ENCODE results near the gene TBC1D32.
"Not testable (repeated sequence)": the region's sequence is repeated elsewhere in the genome, so short reads cannot be mapped to it uniquely, and the experiment has no call there.

TBC1D32 gene

GRCh38 chr6:121223930-121224329 is 110.3 kb downstream of the TBC1D32 start:
- no peak for DNase-seq (ENCODE audit: low read depth, low spot score)

- no peak for DNase-seq (ENCODE audit: low read depth, low spot score)
These were observed 111.1 kb downstream of the TBC1D32 start for GRCh38 chr6:121223212-121223611.

GRCh38 chr6:121222656-121223055 is 111.6 kb downstream of the TBC1D32 start:
- no peak for DNase-seq (ENCODE audit: low read depth, low spot score)

GRCh38 chr6:121216928-121217327 is 117.4 kb downstream of the TBC1D32 start:
- DNase-seq (ENCODE audit: low read depth, low spot score): no peak

GRCh38 chr6:121213341-121213740 is 120.9 kb downstream of the TBC1D32 start:
- DNase-seq (ENCODE audit: low read depth, low spot score): not testable (repeated sequence)

GRCh38 chr6:121210943-121211342 is 123.3 kb downstream of the TBC1D32 start:
- DNase-seq (ENCODE audit: low read depth, low spot score): no peak

GRCh38 chr6:121205569-121205968 is 128.7 kb downstream of the TBC1D32 start:
- DNase-seq (ENCODE audit: low read depth, low spot score): no peak

- DNase-seq (ENCODE audit: low read depth, low spot score): no peak
These were observed 133.2 kb downstream of the TBC1D32 start for GRCh38 chr6:121201105-121201504.

- DNase-seq (ENCODE audit: low read depth, low spot score): not testable (repeated sequence)
These were observed 138.2 kb downstream of the TBC1D32 start for GRCh38 chr6:121196042-121196441.

- DNase-seq (ENCODE audit: low read depth, low spot score): no peak
These were observed 144.2 kb downstream of the TBC1D32 start for GRCh38 chr6:121190122-121190521.

GRCh38 chr6:121188356-121188755 is 145.9 kb downstream of the TBC1D32 start:
- no peak for DNase-seq (ENCODE audit: low read depth, low spot score)

GRCh38 chr6:121187833-121188200 is 146.5 kb downstream of the TBC1D32 start:
- no peak for DNase-seq (ENCODE audit: low read depth, low spot score)

- no peak for DNase-seq (ENCODE audit: low read depth, low spot score)
These were observed 147.0 kb downstream of the TBC1D32 start for GRCh38 chr6:121187200-121187832.

- DNase-seq (ENCODE audit: low read depth, low spot score): no peak
These were observed 150.5 kb downstream of the TBC1D32 start for GRCh38 chr6:121183742-121184141.

- no peak for DNase-seq (ENCODE audit: low read depth, low spot score)
These were observed 158.5 kb downstream of the TBC1D32 start for GRCh38 chr6:121175827-121176226.

GRCh38 chr6:121172451-121172850 is 161.8 kb downstream of the TBC1D32 start:
- not testable (repeated sequence) for DNase-seq (ENCODE audit: low read depth, low spot score)

GRCh38 chr6:121171879-121172278 is 162.4 kb downstream of the TBC1D32 start:
- DNase-seq (ENCODE audit: low read depth, low spot score): no peak

GRCh38 chr6:121161886-121162285 is 172.4 kb downstream of the TBC1D32 start:
- DNase-seq (ENCODE audit: low read depth, low spot score): no peak

- no peak for DNase-seq (ENCODE audit: low read depth, low spot score)
These were observed 174.0 kb downstream of the TBC1D32 start for GRCh38 chr6:121160276-121160675.

- no peak for DNase-seq (ENCODE audit: low read depth, low spot score)
These were observed 175.4 kb downstream of the TBC1D32 start for GRCh38 chr6:121158891-121159290.

GRCh38 chr6:121158438-121158837 is 175.8 kb downstream of the TBC1D32 start:
- DNase-seq (ENCODE audit: low read depth, low spot score): no peak

GRCh38 chr6:121157906-121158305 is 176.4 kb downstream of the TBC1D32 start:
- no peak for DNase-seq (ENCODE audit: low read depth, low spot score)

- no peak for DNase-seq (ENCODE audit: low read depth, low spot score)
These were observed 190.8 kb downstream of the TBC1D32 start for GRCh38 chr6:121143476-121143875.

GRCh38 chr6:121142093-121142492 is 192.2 kb downstream of the TBC1D32 start:
- no peak for DNase-seq (ENCODE audit: low read depth, low spot score)
